Colonic mucosa (tissue), 4 donors: Measurements from ENCODE around the gene GCK. TPM values are rescaled to one million over a fixed set of nuclear protein-coding genes. Genes with fewer than 3 reads are reported as not detected.

Source experiments
- DNase-seq: peaks from one replicate; pipeline ENCODE4 v3.0.0-alpha.2; 2020
- H3K27ac ChIP-seq: fragments of 200-600 bp; one replicate; pipeline ENCODE4 v1.8.0; 2021
- H3K27me3 ChIP-seq: fragments of 200-600 bp; one replicate; pipeline ENCODE4 v1.8.0; 2021
- H3K36me3 ChIP-seq: fragments of 200-600 bp; one replicate; pipeline ENCODE4 v1.8.0; 2021
- H3K4me1 ChIP-seq: fragments of 200-600 bp; one replicate; pipeline ENCODE4 v1.8.0; 2021; ENCODE audit warnings: mild to moderate bottlenecking
- H3K4me3 ChIP-seq: fragments of 200-600 bp; one replicate; pipeline ENCODE4 v1.8.0; 2021
- H3K9ac ChIP-seq, 2 donors: one replicate each; pipeline ENCODE4 v1.7.0; 2013; ENCODE audit warnings: control low read depth in 2 of 2, low read depth in 2 of 2, low read length in 2 of 2
- H3K9me3 ChIP-seq: fragments of 200-600 bp; one replicate; pipeline ENCODE4 v1.8.0; 2021
- intact Hi-C: fragments of 100-400 bp; cut with DNase I; formaldehyde crosslinking; loops from one replicate; pipeline ENCODE4 v1.14.1; 2022
- total RNA-seq, 2 donors: library from RNA; stranded (reverse); fragmentation: NEBNext Ultra II Directional in 1 of 2; extraction: Animal tissue kit (Norgen Biotek cat#: 25700) in 1 of 2; gene quantifications; one replicate each; pipeline ENCODE4 v1.2.1, GENCODE V29; 2021
- TF ChIP-seq, protein P1 (sequence below): fragments of 200-600 bp; IDR thresholded peaks from one replicate; pipeline ENCODE4 v1.8.0; 2022; ENCODE audit warnings: antibody characterized with exemption, mild to moderate bottlenecking
- donor health status: healthy.
- donor health status: DM: no; HTN: no; CAD: no.
- donor health status: DM: no; HTN: no; CAD: no.

Gene GCK
- total RNA-seq, 2 donors from 2014 or later: 0.17 to 0.19 TPM

DNA sequence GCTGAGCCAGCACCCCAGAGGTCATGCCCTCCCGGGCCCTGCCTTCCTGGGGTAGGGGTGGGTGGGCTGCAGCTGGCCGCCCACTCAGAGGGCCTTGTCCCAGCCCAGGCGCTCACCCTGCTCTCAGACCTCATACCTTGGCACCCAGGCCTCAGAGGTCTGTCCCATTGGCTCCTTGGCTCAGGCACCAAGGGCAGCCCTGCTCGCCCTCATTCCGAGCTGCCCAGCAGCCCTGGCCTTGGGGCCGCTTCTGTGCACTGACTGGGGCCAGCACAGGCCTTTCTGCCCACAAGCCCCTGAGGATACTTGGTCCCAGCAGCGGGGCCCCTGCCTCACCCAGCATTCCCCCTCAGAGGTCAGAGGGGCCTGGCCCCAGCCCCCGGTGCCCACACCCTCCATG is 45.8 kb upstream of the GCK start:
- H3K36me3 ChIP-seq: no peaks in the 10 kb centered on the region
- no peak overlapping the region for H3K9ac ChIP-seq
- H3K27ac ChIP-seq: no peak overlapping the region
- no peak overlapping the region for H3K4me3 ChIP-seq
- TF ChIP-seq, protein P1, sequence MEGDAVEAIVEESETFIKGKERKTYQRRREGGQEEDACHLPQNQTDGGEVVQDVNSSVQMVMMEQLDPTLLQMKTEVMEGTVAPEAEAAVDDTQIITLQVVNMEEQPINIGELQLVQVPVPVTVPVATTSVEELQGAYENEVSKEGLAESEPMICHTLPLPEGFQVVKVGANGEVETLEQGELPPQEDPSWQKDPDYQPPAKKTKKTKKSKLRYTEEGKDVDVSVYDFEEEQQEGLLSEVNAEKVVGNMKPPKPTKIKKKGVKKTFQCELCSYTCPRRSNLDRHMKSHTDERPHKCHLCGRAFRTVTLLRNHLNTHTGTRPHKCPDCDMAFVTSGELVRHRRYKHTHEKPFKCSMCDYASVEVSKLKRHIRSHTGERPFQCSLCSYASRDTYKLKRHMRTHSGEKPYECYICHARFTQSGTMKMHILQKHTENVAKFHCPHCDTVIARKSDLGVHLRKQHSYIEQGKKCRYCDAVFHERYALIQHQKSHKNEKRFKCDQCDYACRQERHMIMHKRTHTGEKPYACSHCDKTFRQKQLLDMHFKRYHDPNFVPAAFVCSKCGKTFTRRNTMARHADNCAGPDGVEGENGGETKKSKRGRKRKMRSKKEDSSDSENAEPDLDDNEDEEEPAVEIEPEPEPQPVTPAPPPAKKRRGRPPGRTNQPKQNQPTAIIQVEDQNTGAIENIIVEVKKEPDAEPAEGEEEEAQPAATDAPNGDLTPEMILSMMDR: no peak
- H3K9me3 ChIP-seq: no peaks in the 10 kb centered on the region
- intact Hi-C loops: no loop called here
- H3K4me1 ChIP-seq: no peaks in the 10 kb centered on the region
- H3K27me3 ChIP-seq: no peaks in the 10 kb centered on the region
- DNase-seq: no peak

DNA sequence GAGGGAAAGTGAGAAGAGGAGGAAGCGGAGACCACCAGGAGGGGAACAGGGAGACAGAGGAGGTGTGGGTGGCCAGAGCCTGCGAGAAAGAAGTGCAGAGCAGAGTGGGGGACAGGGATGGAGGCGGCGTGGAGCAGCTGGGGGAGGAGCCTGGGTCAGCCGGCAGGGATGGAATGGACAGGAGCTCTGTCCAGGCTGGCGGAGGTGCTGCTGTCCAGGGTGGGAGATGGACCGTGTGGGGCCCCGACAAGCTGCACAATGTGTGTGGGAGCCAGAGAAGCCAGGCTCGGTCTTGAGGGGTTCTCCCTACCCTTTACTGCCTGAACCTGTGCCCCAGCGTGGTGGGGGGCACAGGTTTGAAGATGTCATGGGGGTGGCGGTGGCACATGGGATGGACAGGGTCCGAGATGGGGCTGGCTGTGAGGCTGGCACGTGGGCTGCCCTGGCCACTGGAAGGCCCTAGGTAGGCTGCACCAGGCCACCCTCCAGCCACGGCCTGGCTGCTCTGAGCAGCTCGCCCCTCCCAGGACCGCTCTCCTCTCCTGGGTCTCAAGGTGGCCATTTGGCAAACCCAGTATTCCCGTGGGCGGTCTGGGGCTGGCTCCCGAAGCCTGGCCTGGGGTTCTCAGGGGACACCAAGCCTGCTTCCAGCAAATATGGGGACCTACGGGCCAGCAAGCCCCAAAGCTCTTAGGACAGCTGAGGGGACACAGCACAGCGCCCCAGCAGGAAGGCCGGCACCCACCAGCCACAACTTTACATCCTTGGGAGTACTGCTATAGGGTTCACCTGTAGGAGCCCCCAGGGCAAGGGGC is 43.9 kb upstream of the GCK start:
- Histone ChIP-seq H3K36me3 (no peaks in the 10 kb centered on the region), H3K9ac (no peak overlapping the region), H3K4me1 (no peaks in the 10 kb centered on the region), H3K27ac (no peak overlapping the region), H3K4me3 (no peak overlapping the region), H3K9me3 (no peaks in the 10 kb centered on the region), H3K27me3 (no peaks in the 10 kb centered on the region)
- intact Hi-C loops: no loop called here
- no peak for DNase-seq
- TF ChIP-seq, protein P1: no peak

DNA sequence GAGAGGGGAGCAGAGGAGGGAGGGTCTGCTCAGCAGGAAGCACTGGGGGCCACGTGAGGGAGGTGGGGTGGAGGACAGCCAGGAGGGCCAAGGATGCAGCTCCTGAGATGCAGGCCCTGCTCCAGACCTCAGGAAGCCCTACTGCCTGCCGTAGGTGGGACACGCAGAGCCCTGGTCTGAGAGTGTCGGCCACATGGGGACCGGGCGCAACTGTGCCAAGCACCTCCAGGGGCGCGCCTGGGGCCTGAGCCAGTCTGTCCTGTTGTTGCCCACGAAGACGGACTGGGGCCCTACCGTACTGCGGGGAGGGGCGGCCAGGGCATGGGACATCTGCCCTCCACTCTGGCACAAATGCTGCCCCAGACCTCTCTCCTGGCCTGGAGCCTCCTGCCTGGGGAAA is 43.2 kb upstream of the GCK start:
- H3K4me1 ChIP-seq: no peaks in the 10 kb centered on the region
- H3K36me3 ChIP-seq: no peaks in the 10 kb centered on the region
- DNase-seq: no peak
- intact Hi-C loops: no loop called here
- no peaks in the 10 kb centered on the region for H3K9me3 ChIP-seq
- H3K27ac ChIP-seq: no peak overlapping the region
- TF ChIP-seq, protein P1: no peak
- no peak overlapping the region for H3K9ac ChIP-seq
- H3K4me3 ChIP-seq: no peak overlapping the region
- no peaks in the 10 kb centered on the region for H3K27me3 ChIP-seq

DNA sequence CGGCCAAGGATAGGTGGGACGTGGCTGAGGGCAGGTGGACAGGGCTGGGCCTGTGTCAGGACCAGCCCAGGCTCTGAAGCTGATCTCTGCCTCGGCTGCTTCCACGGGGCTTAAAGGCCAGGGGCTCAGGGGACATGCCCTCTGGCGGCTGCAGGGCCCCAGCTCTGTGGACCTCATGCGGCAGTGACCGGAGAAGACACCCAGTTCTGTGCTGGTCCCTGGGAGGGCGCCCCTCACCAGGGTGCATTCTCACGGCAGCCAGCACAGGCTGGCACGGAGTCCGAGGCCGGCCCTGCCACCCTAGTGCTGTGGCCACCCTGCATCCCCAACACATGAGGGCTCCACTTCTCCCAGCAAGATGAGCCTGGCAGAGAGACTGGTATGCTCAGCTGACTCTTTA is 41.8 kb upstream of the GCK start:
- DNase-seq: no peak
- intact Hi-C loops: no loop called here

DNA sequence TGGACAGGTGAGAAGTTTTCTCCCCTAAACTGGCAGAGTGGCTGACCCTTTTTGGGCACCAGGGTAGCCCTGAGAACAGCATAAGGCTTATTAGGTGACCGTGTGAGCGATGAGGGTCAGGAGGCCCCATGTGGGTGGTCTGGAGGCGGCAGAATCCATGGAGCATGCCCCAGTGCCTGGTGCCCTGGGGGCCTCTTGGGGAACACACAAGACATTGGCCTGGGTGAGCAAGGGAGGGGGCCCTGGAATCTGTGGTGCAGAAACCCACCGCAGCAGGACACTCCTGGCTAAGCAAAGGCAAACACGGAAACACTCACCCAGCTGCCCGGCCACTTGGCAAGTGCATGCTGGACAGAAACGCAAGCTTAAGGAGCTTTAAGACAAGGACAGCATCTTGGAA is 41.0 kb upstream of the GCK start:
- TF ChIP-seq, protein P1: no peak
- Histone ChIP-seq H3K9me3 (no peaks in the 10 kb centered on the region), H3K27me3 (no peaks in the 10 kb centered on the region), H3K4me1 (no peaks in the 10 kb centered on the region), H3K4me3 (no peak overlapping the region), H3K9ac (no peak overlapping the region), H3K27ac (no peak overlapping the region), H3K36me3 (no peaks in the 10 kb centered on the region)
- DNase-seq: no peak
- intact Hi-C loops: no loop called here

More for the DNA sequence above, 41.8 kb upstream of the GCK start:
- Histone ChIP-seq H3K9ac (no peak overlapping the region), H3K27ac (no peak overlapping the region), H3K9me3 (no peaks in the 10 kb centered on the region), H3K4me1 (no peaks in the 10 kb centered on the region), H3K27me3 (no peaks in the 10 kb centered on the region), H3K4me3 (no peak overlapping the region), H3K36me3 (no peaks in the 10 kb centered on the region)
- TF ChIP-seq, protein P1: no peak
